ENCODE results near the gene PRKCZ.

Gene PRKCZ

DNA sequence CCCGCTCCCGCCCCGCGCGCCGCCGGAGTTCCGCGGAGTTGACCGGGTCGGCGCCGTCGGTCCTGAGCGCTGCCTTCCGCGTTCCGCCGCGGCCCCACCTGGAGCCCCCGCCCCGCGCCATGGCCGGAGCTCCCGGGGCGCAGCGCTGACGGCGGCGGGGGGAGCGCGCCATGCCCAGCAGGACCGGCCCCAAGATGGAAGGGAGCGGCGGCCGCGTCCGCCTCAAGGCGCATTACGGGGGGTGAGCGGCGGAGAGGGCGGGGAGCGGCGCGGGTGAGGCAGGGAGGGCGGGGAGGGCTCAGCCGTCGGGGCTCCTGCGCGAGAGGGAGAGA is 216 bp downstream of the PRKCZ start:
- H3K18ac ChIP-seq (ENCODE audit: low read length): peak overlapping the region; percentile 80
- no peaks in the 10 kb centered on the region for H3K4me1 ChIP-seq (ENCODE audit: control insufficient read depth, low read depth, low read length)
- no peak overlapping the region for H4K5ac ChIP-seq (ENCODE audit: low read length)
- peak overlapping the region; percentile 66 for H3K4me3 ChIP-seq (ENCODE audit: low read length)
- no peak overlapping the region for H3K27ac ChIP-seq (ENCODE audit: low read depth, low read length)
- H3K56ac ChIP-seq (ENCODE audit: low read length): peak overlapping the region; percentile 89
- H3K9ac ChIP-seq (ENCODE audit: low read length): peak overlapping the region; percentile 82
- WGBS (ENCODE audit: extremely low coverage, insufficient coverage, low lambda C conversion rate): no CpG with 5 or more reads among the region's 51 CpGs
- DNase-seq: peak; percentile 31
- peaks cover 2% of the 10 kb centered on the region for H3K79me1 ChIP-seq (ENCODE audit: low read length)
- no peak overlapping the region for H3K4ac ChIP-seq (ENCODE audit: low read depth, low read length)
- H2BK5ac ChIP-seq (ENCODE audit: low read length): no peak overlapping the region
- H4K8ac ChIP-seq (ENCODE audit: low read depth, low read length): no peak overlapping the region
- H3K36me3 ChIP-seq (ENCODE audit: control insufficient read depth, insufficient read depth, low read length): no peaks in the 10 kb centered on the region
- no peak overlapping the region for H2AK5ac ChIP-seq (ENCODE audit: low read length)
- no peak overlapping the region for H2BK15ac ChIP-seq (replicated peaks; ENCODE audit: low read depth)
- no peak overlapping the region for H3K23ac ChIP-seq (ENCODE audit: low read length)
- H3K27me3 ChIP-seq (ENCODE audit: insufficient read depth, low read length, poor library complexity): no peaks in the 10 kb centered on the region
- H3K4me2 ChIP-seq (ENCODE audit: low read length): no peak overlapping the region
- no peak overlapping the region for H2BK120ac ChIP-seq (ENCODE audit: low read depth, low read length)
- peaks cover 2% of the 10 kb centered on the region for H3K79me2 ChIP-seq (ENCODE audit: control insufficient read depth, insufficient read depth, low read length)

DNA sequence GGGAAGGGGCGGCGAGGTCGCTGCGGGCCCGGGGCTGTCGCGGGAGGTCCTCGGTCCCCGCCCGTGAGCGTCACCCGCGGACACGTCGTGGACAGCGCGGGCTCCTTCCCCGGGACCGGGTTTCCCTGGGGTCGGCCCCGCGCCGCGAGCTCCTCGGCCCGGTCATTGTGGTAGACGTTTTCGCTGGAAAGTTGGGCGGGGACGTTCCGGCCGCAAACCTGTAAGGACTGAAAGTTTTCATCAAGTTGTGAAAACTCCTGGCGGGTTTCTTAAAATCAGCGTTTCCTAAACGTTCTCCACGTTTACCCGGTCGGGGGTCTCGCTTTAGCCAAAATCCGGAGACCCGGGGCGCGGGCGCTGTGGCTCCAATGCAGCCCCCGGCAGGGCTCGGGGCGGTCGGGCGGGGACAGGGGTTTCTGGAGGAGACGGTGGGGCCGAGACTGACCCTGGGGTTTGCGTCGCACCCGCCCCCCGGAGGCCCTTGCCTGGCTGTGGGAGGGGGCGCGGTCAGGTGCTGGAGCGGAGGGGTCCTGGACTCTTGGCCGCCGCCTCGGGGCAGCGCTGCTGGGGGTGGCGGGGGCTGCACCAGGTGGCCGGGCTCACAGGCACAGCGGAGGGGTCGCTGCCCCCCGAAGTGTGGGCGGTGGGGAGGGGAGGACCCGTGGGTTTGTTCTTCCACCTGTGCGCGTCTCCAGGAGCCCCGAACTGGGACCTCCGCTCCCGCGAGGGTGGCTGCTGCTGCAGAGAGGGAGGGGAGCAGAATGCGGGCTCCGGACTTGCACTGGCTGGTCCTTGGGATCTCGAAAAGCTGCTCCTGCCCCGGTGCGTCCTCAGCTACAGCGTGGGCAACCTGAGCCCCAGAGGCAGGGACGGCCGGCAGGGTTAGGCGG is 827 bp downstream of the PRKCZ start:
- Histone ChIP-seq H3K18ac (ENCODE audit: low read length) (no peak overlapping the region), H3K4me3 (ENCODE audit: low read length) (peak overlapping the region; percentile 66), H4K8ac (ENCODE audit: low read depth, low read length) (no peak overlapping the region), H3K9ac (ENCODE audit: low read length) (peak overlapping the region; percentile 82), H3K36me3 (ENCODE audit: control insufficient read depth, insufficient read depth, low read length) (no peaks in the 10 kb centered on the region), H3K27ac (ENCODE audit: low read depth, low read length) (no peak overlapping the region), H3K4me2 (ENCODE audit: low read length) (peak overlapping the region; percentile 64), H3K27me3 (ENCODE audit: insufficient read depth, low read length, poor library complexity) (no peaks in the 10 kb centered on the region), H3K56ac (ENCODE audit: low read length) (peak overlapping the region; percentile 89), H3K79me1 (ENCODE audit: low read length) (peaks cover 2% of the 10 kb centered on the region), H4K5ac (ENCODE audit: low read length) (no peak overlapping the region), H2AK5ac (ENCODE audit: low read length) (no peak overlapping the region), H3K4me1 (ENCODE audit: control insufficient read depth, low read depth, low read length) (no peaks in the 10 kb centered on the region), H3K79me2 (ENCODE audit: control insufficient read depth, insufficient read depth, low read length) (peaks cover 2% of the 10 kb centered on the region), H2BK15ac (replicated peaks; ENCODE audit: low read depth) (no peak overlapping the region), H3K4ac (ENCODE audit: low read depth, low read length) (no peak overlapping the region), H2BK120ac (ENCODE audit: low read depth, low read length) (no peak overlapping the region), H2BK5ac (ENCODE audit: low read length) (no peak overlapping the region), H3K23ac (ENCODE audit: low read length) (no peak overlapping the region)
- DNase-seq: peak; percentile 33
- WGBS (ENCODE audit: extremely low coverage, insufficient coverage, low lambda C conversion rate): no CpG with 5 or more reads among the region's 84 CpGs

- no peaks in the 10 kb centered on the region for H3K36me3 ChIP-seq (ENCODE audit: control insufficient read depth, insufficient read depth, low read length)
- H2BK5ac ChIP-seq (ENCODE audit: low read length): no peak overlapping the region
- H3K27me3 ChIP-seq (ENCODE audit: insufficient read depth, low read length, poor library complexity): no peaks in the 10 kb centered on the region
- DNase-seq: no peak
- peak overlapping the region; percentile 49 for H3K56ac ChIP-seq (ENCODE audit: low read length)
- no peak overlapping the region for H2AK5ac ChIP-seq (ENCODE audit: low read length)
- H3K79me2 ChIP-seq (ENCODE audit: control insufficient read depth, insufficient read depth, low read length): peaks cover 2% of the 10 kb centered on the region
- no peak overlapping the region for H3K27ac ChIP-seq (ENCODE audit: low read depth, low read length)
- H4K5ac ChIP-seq (ENCODE audit: low read length): no peak overlapping the region
- no peak overlapping the region for H3K18ac ChIP-seq (ENCODE audit: low read length)
- no peak overlapping the region for H3K23ac ChIP-seq (ENCODE audit: low read length)
- no CpG with 5 or more reads among the region's 16 CpGs for WGBS (ENCODE audit: extremely low coverage, insufficient coverage, low lambda C conversion rate)
- H2BK15ac ChIP-seq (replicated peaks; ENCODE audit: low read depth): no peak overlapping the region
- no peak overlapping the region for H2BK120ac ChIP-seq (ENCODE audit: low read depth, low read length)
- no peak overlapping the region for H3K4ac ChIP-seq (ENCODE audit: low read depth, low read length)
- H3K79me1 ChIP-seq (ENCODE audit: low read length): peaks cover 2% of the 10 kb centered on the region
- no peak overlapping the region for H3K4me2 ChIP-seq (ENCODE audit: low read length)
- no peak overlapping the region for H4K8ac ChIP-seq (ENCODE audit: low read depth, low read length)
- no peaks in the 10 kb centered on the region for H3K4me1 ChIP-seq (ENCODE audit: control insufficient read depth, low read depth, low read length)
- no peak overlapping the region for H3K4me3 ChIP-seq (ENCODE audit: low read length)
- no peak overlapping the region for H3K9ac ChIP-seq (ENCODE audit: low read length)
These were observed 2.0 kb downstream of the PRKCZ start for GRCh38 chr1:2052054-2052679.

DNA sequence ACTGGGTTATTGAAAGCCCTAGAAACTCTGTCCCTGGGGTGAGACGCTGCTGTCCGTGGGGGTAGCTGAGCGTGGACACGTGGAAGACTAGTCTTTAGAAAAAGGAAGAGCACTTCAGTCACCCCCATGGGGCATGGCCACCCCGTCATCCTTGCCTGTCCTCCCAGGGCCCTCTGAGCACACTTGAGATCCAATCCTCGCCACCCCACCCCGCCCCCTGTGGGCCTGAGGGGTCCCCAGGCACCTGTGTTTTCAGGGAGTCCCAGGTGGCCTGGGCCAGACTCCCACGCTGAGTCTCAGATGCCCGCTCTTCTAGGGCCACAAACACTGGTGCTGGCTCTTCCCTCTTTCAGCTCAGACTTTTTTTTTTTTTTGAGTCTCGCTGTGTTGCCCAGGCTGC is 2.5 kb downstream of the PRKCZ start:
- H2BK5ac ChIP-seq (ENCODE audit: low read length): no peak overlapping the region
- H3K4me2 ChIP-seq (ENCODE audit: low read length): no peak overlapping the region
- no peaks in the 10 kb centered on the region for H3K36me3 ChIP-seq (ENCODE audit: control insufficient read depth, insufficient read depth, low read length)
- no peak overlapping the region for H3K18ac ChIP-seq (ENCODE audit: low read length)
- no CpG with 5 or more reads among the region's 10 CpGs for WGBS (ENCODE audit: extremely low coverage, insufficient coverage, low lambda C conversion rate)
- no peak for DNase-seq
- peaks cover 2% of the 10 kb centered on the region for H3K79me1 ChIP-seq (ENCODE audit: low read length)
- no peak overlapping the region for H3K27ac ChIP-seq (ENCODE audit: low read depth, low read length)
- no peak overlapping the region for H3K23ac ChIP-seq (ENCODE audit: low read length)
- H3K56ac ChIP-seq (ENCODE audit: low read length): no peak overlapping the region
- no peak overlapping the region for H3K9ac ChIP-seq (ENCODE audit: low read length)
- no peak overlapping the region for H4K8ac ChIP-seq (ENCODE audit: low read depth, low read length)
- H2BK15ac ChIP-seq (replicated peaks; ENCODE audit: low read depth): no peak overlapping the region
- H3K79me2 ChIP-seq (ENCODE audit: control insufficient read depth, insufficient read depth, low read length): peaks cover 2% of the 10 kb centered on the region
- H2BK120ac ChIP-seq (ENCODE audit: low read depth, low read length): no peak overlapping the region
- no peak overlapping the region for H4K5ac ChIP-seq (ENCODE audit: low read length)
- H3K27me3 ChIP-seq (ENCODE audit: insufficient read depth, low read length, poor library complexity): no peaks in the 10 kb centered on the region
- no peaks in the 10 kb centered on the region for H3K4me1 ChIP-seq (ENCODE audit: control insufficient read depth, low read depth, low read length)
- H3K4ac ChIP-seq (ENCODE audit: low read depth, low read length): no peak overlapping the region
- H2AK5ac ChIP-seq (ENCODE audit: low read length): no peak overlapping the region
- no peak overlapping the region for H3K4me3 ChIP-seq (ENCODE audit: low read length)

GRCh38 chr1:2053217-2053616 is 3.0 kb downstream of the PRKCZ start:
- Histone ChIP-seq H2AK5ac (ENCODE audit: low read length) (no peak overlapping the region), H4K8ac (ENCODE audit: low read depth, low read length) (no peak overlapping the region), H3K23ac (ENCODE audit: low read length) (no peak overlapping the region), H3K27me3 (ENCODE audit: insufficient read depth, low read length, poor library complexity) (no peaks in the 10 kb centered on the region), H3K18ac (ENCODE audit: low read length) (no peak overlapping the region), H3K79me2 (ENCODE audit: control insufficient read depth, insufficient read depth, low read length) (peaks cover 2% of the 10 kb centered on the region), H4K5ac (ENCODE audit: low read length) (no peak overlapping the region), H3K36me3 (ENCODE audit: control insufficient read depth, insufficient read depth, low read length) (no peaks in the 10 kb centered on the region), H2BK120ac (ENCODE audit: low read depth, low read length) (no peak overlapping the region), H2BK15ac (replicated peaks; ENCODE audit: low read depth) (no peak overlapping the region), H2BK5ac (ENCODE audit: low read length) (no peak overlapping the region), H3K4ac (ENCODE audit: low read depth, low read length) (no peak overlapping the region), H3K56ac (ENCODE audit: low read length) (no peak overlapping the region), H3K27ac (ENCODE audit: low read depth, low read length) (no peak overlapping the region), H3K79me1 (ENCODE audit: low read length) (peaks cover 2% of the 10 kb centered on the region), H3K4me1 (ENCODE audit: control insufficient read depth, low read depth, low read length) (no peaks in the 10 kb centered on the region), H3K4me2 (ENCODE audit: low read length) (no peak overlapping the region), H3K4me3 (ENCODE audit: low read length) (no peak overlapping the region), H3K9ac (ENCODE audit: low read length) (no peak overlapping the region)
- WGBS (ENCODE audit: extremely low coverage, insufficient coverage, low lambda C conversion rate): no CpG with 5 or more reads among the region's 17 CpGs
- DNase-seq: no peak
